G401.6 (cell line): Measurements from ENCODE around the gene ATP8B1.

ENCODE experiments used
- FAIRE-seq: peaks from 2 replicates; lab custom pipeline; 2012; peaks lifted over from hg19 to GRCh38; lab: Jason Lieb, UNC

The ATP8B1 gene

GRCh38 chr18:57816208-57816954 lies 13.3 kb upstream of the ATP8B1 start:
- FAIRE-seq = no peak

DNA sequence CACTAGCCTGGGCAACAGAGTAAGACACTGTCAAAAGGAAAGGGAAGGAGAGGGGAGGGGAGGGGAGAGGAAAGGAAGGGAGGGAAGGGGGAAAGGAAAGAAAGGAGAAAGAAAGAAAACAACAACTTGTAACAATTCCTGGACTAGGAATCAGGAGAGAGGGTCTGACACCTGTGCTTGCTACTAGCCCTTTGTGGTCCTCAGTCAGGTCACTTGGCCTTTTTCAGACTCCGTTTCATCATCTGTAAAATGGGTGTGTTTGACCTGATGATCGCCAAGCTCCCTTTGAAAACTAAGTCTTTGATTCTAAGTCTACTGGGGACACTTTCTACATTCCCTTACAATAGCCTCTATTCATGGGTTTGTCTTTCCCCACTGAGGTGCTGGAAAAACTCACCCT lies 11.4 kb upstream of the ATP8B1 start:
- no peak for FAIRE-seq

DNA sequence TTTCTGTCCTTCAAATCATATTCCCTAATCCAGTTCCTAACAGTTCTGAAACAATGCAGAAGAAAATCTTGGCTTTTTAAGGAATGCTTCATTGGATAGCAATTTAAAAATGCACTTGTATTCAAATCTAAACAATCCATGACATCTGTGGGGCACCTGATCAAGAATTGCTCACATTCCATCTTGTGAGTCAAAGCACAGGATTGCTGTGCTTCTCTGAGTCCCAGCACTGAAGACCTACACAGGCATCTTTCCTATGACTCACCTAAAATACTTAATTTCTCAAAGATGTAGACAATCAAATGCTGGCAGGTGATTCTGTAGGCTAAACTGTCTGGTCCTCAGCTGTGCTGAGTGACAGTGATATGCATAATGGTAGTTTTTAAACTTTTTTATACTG lies 10.1 kb upstream of the ATP8B1 start:
- FAIRE-seq = no peak

DNA sequence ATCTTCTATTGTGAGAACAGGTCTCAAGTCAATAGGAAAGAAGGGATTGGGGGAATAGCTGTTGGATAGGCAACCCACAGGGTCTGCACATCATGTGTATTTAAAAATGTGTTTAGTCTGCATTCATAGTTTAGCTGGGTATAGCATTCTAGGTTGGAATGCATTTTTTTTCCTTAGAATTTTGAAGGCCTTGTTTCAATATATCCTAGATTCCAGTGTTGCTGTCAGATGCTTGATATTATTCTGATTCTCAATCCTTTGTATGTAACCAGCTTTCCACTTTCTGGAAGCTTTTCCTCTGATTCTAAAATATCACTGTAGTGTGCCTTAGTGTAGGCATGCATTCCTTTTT lies 9.0 kb upstream of the ATP8B1 start:
- FAIRE-seq = no peak

DNA sequence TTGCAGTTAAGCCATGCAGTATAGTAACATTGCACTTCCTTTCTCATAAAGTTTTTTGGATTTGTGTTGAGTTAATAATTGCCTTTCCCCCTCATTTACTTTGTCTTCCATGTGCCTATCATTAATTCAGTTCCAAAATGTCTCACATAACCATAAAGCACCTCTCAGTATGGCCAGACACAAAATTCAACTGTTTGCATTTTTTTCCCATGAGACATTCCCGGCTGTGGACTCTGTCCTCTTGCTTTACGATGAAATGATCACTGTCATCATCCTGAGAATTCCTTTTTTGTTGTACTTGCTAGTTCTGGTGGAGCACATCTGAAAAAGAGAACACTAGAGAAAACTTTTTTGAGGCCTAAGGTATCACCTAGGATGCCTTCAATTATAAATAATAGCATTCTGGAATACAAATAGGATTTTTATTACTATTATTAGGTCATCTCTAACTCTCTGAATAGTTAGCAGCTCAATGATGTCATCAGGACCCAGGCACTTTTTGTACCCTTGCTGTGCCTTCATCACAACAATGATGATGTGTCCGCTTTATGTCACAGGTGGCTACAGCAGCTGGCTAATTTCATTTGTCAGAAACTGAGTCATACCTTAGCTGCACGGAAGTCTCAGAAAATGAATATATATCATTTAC lies 8.5 kb upstream of the ATP8B1 start:
- FAIRE-seq = no peak

- FAIRE-seq = no peak
Observed at GRCh38 chr18:57809190-57809589, 6.1 kb upstream of the ATP8B1 start.

- no peak for FAIRE-seq
Observed at GRCh38 chr18:57807336-57808117, 4.4 kb upstream of the ATP8B1 start.

GRCh38 chr18:57806978-57807285 lies 3.8 kb upstream of the ATP8B1 start:
- FAIRE-seq = no peak

DNA sequence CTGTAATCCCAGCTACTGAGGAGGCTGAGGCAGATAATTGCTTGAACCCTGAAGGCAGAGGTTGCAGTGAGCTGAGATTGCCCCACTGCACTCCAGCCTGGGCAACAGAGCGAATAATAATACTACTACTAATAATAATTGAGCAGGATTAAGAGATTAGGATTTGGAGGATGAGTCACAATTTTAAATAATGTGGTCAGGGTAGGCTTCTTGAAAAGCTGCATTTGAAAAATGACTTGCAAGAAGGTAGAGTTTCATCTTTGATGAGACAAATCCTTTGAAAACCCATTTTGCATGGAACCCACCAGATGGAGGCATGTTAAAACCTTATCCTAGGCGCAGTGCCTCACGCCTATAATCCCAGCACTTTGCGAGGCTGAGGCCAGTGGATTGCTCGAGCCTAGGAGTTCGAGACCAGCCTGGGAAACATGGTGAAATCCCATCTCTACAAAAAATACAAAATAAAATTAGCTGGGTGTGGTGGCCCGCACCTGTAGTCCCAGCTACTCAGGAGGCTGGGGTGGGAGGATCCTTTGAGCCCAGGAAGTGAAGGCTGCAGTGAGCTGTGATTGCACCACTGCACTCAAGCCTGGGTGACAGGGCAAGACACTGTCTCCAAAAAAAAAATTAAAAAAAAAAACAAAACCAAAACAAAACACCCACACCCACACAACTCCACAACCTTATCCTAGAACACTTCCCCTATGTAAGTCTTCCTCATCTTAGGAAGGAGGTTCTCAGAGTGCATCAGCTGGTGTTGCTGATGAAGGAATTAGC lies 3.3 kb upstream of the ATP8B1 start:
- no peak for FAIRE-seq

- FAIRE-seq = no peak
Observed at GRCh38 chr18:57805117-57805516, 2.0 kb upstream of the ATP8B1 start.

GRCh38 chr18:57804557-57804956 lies 1.4 kb upstream of the ATP8B1 start:
- no peak for FAIRE-seq

- no peak for FAIRE-seq
Observed at GRCh38 chr18:57802213-57803102, 657 bp downstream of the ATP8B1 start.

DNA sequence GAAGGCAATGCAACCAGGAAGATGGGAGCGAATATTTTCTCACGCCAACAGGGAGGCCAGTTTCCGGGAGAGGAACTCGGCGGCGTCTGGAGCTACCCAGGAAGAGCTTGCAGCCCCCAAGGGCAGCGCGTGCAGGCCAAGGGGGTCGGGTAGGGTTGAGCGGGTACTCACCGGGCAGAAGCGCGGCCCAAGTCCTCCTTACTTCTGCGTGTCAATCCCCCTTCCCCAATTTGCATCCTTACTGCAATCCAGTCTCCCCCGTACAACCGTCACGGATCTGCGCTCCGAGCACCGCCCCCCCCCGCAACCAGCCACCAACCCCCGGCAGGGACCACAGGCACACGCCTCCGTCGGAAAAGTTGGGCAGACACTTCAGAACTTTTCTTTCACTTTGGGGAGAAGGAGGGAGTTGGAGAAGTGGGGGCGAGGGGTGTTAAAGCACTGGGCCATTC lies 1.3 kb downstream of the ATP8B1 start:
- FAIRE-seq = no peak

DNA sequence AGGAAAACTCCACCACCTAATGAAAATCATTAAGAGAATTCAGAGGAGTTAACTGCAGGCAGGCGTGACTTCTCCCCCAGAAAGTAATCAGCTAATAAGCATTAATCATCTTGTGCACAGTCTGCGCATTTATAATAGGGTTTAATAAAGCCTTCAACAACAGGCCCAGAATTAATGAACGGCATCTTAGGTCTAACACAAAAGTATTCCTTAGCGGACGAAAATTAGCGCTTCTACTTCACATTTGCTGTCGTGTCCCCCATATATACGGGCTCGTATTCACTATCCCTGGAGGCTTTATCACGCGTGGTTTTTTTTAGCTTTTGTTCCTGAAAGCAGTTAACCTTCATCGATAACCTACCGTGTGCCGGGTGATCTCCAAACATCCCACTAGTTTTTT lies 1.8 kb downstream of the ATP8B1 start:
- FAIRE-seq = no peak

- no peak for FAIRE-seq
Observed at GRCh38 chr18:57798713-57799373, 4.3 kb downstream of the ATP8B1 start.

GRCh38 chr18:57797209-57797651 lies 5.9 kb downstream of the ATP8B1 start:
- FAIRE-seq = no peak

- FAIRE-seq = no peak
Observed at GRCh38 chr18:57794951-57795728, 8.0 kb downstream of the ATP8B1 start.

GRCh38 chr18:57793302-57793986 lies 9.7 kb downstream of the ATP8B1 start:
- no peak for FAIRE-seq

GRCh38 chr18:57792631-57793301 lies 10.3 kb downstream of the ATP8B1 start:
- FAIRE-seq = no peak
